K562 (cell line): ENCODE results near the gene GRB10. TPM values are rescaled to one million over a fixed set of nuclear protein-coding genes. Genes with fewer than 3 reads are reported as not detected.
"Not testable (repeated sequence)": the region's sequence is repeated elsewhere in the genome, so short reads cannot be mapped to it uniquely, and the experiment has no call there.

Experiments
- ATAC-seq: fragments of 200-7000 bp; cut with Tn5 transposase; 3 replicates; pipeline ENCODE4 v1.9.1; 2020; ENCODE audit warnings: moderate library complexity
- BruUV-seq: library from RNA; stranded (reverse); fragments of 400-500 nt; replicated peaks from 2 replicates; lab custom pipeline; 2021; lab: Mats Ljungman, UMichigan
- CTCF ChIA-PET: fragments of 300-600 bp; formaldehyde crosslinking; extraction: SDS; loops from one replicate; lab custom pipeline; 2021; ENCODE audit warnings: low intra/inter-chr PET ratio; lab: Yijun Ruan, JAX
- POLR2A ChIA-PET: fragments of 300-600, 350-650 bp; sonication (Branson Sonifier 250); formaldehyde crosslinking; extraction: SDS; loops from one replicate; lab custom pipeline; 2021; ENCODE audit warnings: antibody characterized with exemption, inconsistent platforms; lab: Yijun Ruan, JAX
- DNase-seq, 4 experiments: peaks; one replicate each; pipeline versions ENCODE4 v3.0.0 to v3.0.0-alpha.2; 2011 to 2018; ENCODE audit warnings: low spot score in 3 of 4, mixed read lengths in 3 of 4; ENCODE audit errors: extremely low read depth in 1 of 4
- FAIRE-seq: peaks from 2 replicates; lab custom pipeline; 2011; peaks lifted over from hg19 to GRCh38; lab: Jason Lieb, UNC
- H2AFZ ChIP-seq: 2 replicates; pipeline ENCODE4 v1.6.0; 2011; ENCODE audit warnings: low read depth, low read length, control low read depth, inconsistent platforms
- H3K27ac ChIP-seq: fragments of 200-600 bp; 3 replicates; pipeline ENCODE4 v1.8.0; 2011; ENCODE audit warnings: low read depth, mild to moderate bottlenecking, control low read depth, inconsistent platforms, low read length, moderate library complexity, mixed read lengths; ENCODE audit errors: extremely low read depth
- H3K27me3 ChIP-seq, 2 experiments: fragments of 300-600 bp in 1 of 2; 2 replicates in 1 of 2; 3 replicates in 1 of 2; pipeline versions ENCODE4 v1.6.0 to v1.8.0; 2011; ENCODE audit warnings: inconsistent platforms in 2 of 2, low read length in 2 of 2, mild to moderate bottlenecking in 1 of 2, mixed read lengths in 1 of 2, moderate library complexity in 1 of 2; ENCODE audit not compliant: control insufficient read depth in 2 of 2, insufficient read depth in 2 of 2
- H3K36me3 ChIP-seq: fragments of 300-600 bp; 3 replicates; pipeline ENCODE4 v1.8.0; 2011; ENCODE audit warnings: mild to moderate bottlenecking, low read length, inconsistent platforms; ENCODE audit not compliant: control insufficient read depth, insufficient read depth
- H3K4me1 ChIP-seq, 2 experiments: fragments of 200-600 bp in 1 of 2; replicated peaks in 1 of 2; 2 replicates in 1 of 2; 3 replicates in 1 of 2; pipeline versions ENCODE4 v1.5.1 to v1.8.0; 2011; ENCODE audit warnings: inconsistent platforms in 2 of 2, low read length in 2 of 2, mild to moderate bottlenecking in 1 of 2, mixed read lengths in 1 of 2, moderate library complexity in 1 of 2; ENCODE audit not compliant: control insufficient read depth in 2 of 2, insufficient read depth in 2 of 2
- H3K4me2 ChIP-seq: 2 replicates; pipeline ENCODE4 v1.6.1; 2011; ENCODE audit warnings: low read length, control low read depth, inconsistent platforms, mixed read lengths; ENCODE audit not compliant: insufficient read depth
- H3K4me3 ChIP-seq: fragments of 200-600 bp; sonication (generic), shearing (Covaris generic); 2 replicates; pipeline ENCODE4 v1.5.1; 2016; ENCODE audit warnings: control low read depth, inconsistent platforms
- H3K79me2 ChIP-seq: fragments of 200-600 bp; 3 replicates; pipeline ENCODE4 v1.8.0; 2011; ENCODE audit warnings: low read length, inconsistent platforms; ENCODE audit not compliant: control insufficient read depth, insufficient read depth
- H3K9ac ChIP-seq, 2 experiments: 2 replicates each; pipeline versions ENCODE4 v1.6.0 to v1.6.1; 2011; ENCODE audit warnings: low read depth in 2 of 2, low read length in 2 of 2, control low read depth in 1 of 2, inconsistent platforms in 1 of 2, mild to moderate bottlenecking in 1 of 2, mixed read lengths in 1 of 2; ENCODE audit not compliant: insufficient read depth in 1 of 2
- H3K9me1 ChIP-seq: one replicate; pipeline ENCODE4 v1.6.0; 2011; ENCODE audit warnings: inconsistent platforms, mild to moderate bottlenecking, low read length, moderate library complexity; ENCODE audit not compliant: control insufficient read depth, insufficient read depth
- H3K9me3 ChIP-seq: replicated peaks from 2 replicates; pipeline ENCODE4 v1.5.1; 2011; ENCODE audit warnings: low read depth, low read length, inconsistent platforms; ENCODE audit not compliant: control insufficient read depth, insufficient read depth
- H4K20me1 ChIP-seq: replicated peaks from 2 replicates; pipeline ENCODE4 v1.6.1; 2011; ENCODE audit warnings: low read length, inconsistent platforms, mixed read lengths; ENCODE audit not compliant: control insufficient read depth, insufficient read depth
- E2F3 ChIP-seq: fragments of 250-450 bp; sonication (Bioruptor Pico); IDR thresholded peaks from 2 replicates; pipeline ENCODE4 v1.4.0; 2020; ENCODE audit warnings: mild to moderate bottlenecking
- PTBP1 ChIP-seq: fragments of 200-400 bp; formaldehyde crosslinking; IDR thresholded peaks from 2 replicates; pipeline ENCODE4 v1.6.1; 2017; ENCODE audit warnings: low read depth, low read length
- TCFL5 ChIP-seq: fragments of 250-450 bp; sonication (Bioruptor Pico); conservative IDR thresholded peaks from 2 replicates; pipeline ENCODE4 v1.6.1; 2021; ENCODE audit warnings: mild to moderate bottlenecking, moderate library complexity, matching md5 sums
- ZBTB17 ChIP-seq: fragments of 450-650 bp; formaldehyde crosslinking; IDR thresholded peaks from 2 replicates; pipeline ENCODE4 v1.4.0; 2020; ENCODE audit warnings: mild to moderate bottlenecking
- ZFP30 ChIP-seq: fragments of 250-450 bp; sonication (Bioruptor Pico); IDR thresholded peaks from 2 replicates; pipeline ENCODE4 v1.8.0; 2022; ENCODE audit warnings: moderate library complexity, mild to moderate bottlenecking, inconsistent platforms, borderline replicate concordance
- ZNF140 ChIP-seq: fragments of 250-450 bp; sonication (Bioruptor Pico); IDR thresholded peaks from 2 replicates; pipeline ENCODE4 v1.8.0; 2021; ENCODE audit warnings: moderate library complexity, mild to moderate bottlenecking, inconsistent platforms
- WGBS: fragments of 100-300 bp; shearing (Covaris generic); methylation state at CpG from one replicate; pipeline ENCODE4 v1.1.6; 2016; ENCODE audit warnings: low coverage, mixed read lengths; ENCODE audit not compliant: insufficient coverage; ENCODE audit errors: missing lambda C conversion rate; 5-methylcytosine and 5-hydroxymethylcytosine counted together
- in situ Hi-C: fragments of 300-500 bp; cut with MboI; formaldehyde crosslinking; loops from 4 replicates; pipeline ENCODE4 v1.15.0; 2018; ENCODE audit warnings: inconsistent platforms, mixed read lengths
- intact Hi-C: fragments of 100-400 bp; cut with micrococcal nuclease; formaldehyde crosslinking; loops from 2 replicates; pipeline ENCODE4 v1.14.2; 2022
- polyA plus RNA-seq, 8 experiments: library from polyadenylated mRNA; depleted of rRNA in 4 of 8; stranded (reverse) in 5 of 8; unstranded in 3 of 8; fragments of >200 nt; fragmentation: Nextera tagmentation in 2 of 8; fragmentation: Illumina TruSeq in 1 of 8; extraction: Ambion mirVana in 2 of 8; extraction: Trizol in 1 of 8; gene quantifications; 2 replicates each; pipeline versions ENCODE4 v1.2.1 to v1.2.3, GENCODE V29; 2011 to 2014; ENCODE audit warnings: inconsistent platforms in 1 of 8, missing spikeins in 1 of 8
- total RNA-seq, 7 experiments: library from RNA; depleted of rRNA in 6 of 7; stranded (reverse); fragments of >200 nt in 6 of 7; fragmentation: Illumina TruSeq in 2 of 7; extraction: Trizol in 2 of 7; gene quantifications; 2 replicates each; pipeline versions ENCODE4 v1.2.1 to v1.2.3, GENCODE V29; 2011 to 2021; ENCODE audit warnings: low replicate concordance in 1 of 7

Gene GRB10
- total and polyA plus RNA-seq, 9 of the 15 experiments (the other 6 are each of a cell fraction or from before 2014, with no cell fraction given), result 8.9 to 88.5 (median 40.7) TPM

DNA sequence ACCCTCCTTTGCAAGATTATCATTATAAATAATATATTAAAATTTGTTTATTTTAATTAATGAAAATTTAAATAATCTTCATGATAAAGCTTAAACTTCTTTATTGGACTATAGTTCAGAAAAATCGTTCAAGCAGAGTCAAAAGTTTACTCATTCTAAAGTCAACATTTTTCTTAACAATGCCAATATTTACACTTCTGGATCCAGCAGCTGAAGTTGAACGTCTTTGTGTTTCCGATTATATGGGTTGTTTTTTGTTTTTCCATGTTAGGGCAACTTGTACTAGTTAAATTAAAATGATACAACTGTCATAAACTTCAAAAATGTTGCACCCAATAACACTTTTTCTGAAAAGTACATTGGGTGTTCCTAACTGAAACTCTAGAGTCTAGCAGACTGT lies 43.8 kb downstream of the GRB10 start (continued):
- no peak for TF ChIP-seq PTBP1
- TF ChIP-seq ZBTB17 (CRISPR knock-in tag), result no peak
- no peak for TF ChIP-seq E2F3 (CRISPR knock-in tag)
- no peak for TF ChIP-seq ZFP30 (CRISPR knock-in tag)
- TF ChIP-seq ZNF140 (CRISPR knock-in tag), result no peak
- no peak for TF ChIP-seq TCFL5

DNA sequence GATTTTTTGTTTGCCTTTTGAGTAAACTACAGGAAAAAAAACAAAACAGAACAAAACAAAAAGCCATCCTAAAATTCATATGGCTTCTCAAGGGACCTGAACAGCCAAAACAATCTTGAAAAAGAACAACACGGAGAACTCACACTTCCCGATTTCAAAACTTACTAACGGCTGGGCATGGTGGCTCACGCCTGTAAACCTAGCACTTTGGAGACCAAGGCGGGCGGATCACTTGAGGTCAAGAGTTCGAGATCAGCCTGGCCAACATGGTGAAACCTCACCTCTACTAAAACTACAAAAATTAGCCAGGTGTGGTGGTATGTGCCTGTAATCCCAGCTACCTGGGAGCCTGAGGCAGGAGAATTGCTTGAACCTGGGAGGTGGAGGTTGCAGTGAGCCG lies 46.9 kb downstream of the GRB10 start:
- peaks cover 96% of the 10 kb centered on the region for H3K79me2 ChIP-seq
- H4K20me1 ChIP-seq, result peaks cover 27% of the 10 kb centered on the region
- DNase-seq, H3K4me2 ChIP-seq, H3K36me3 ChIP-seq, H3K27me3 ChIP-seq, H3K9ac ChIP-seq, H3K4me3 ChIP-seq, BruUV-seq, H2AFZ ChIP-seq, CTCF ChIA-PET, H3K9me1 ChIP-seq, intact Hi-C loops, H3K9me3 ChIP-seq, H3K27ac ChIP-seq, FAIRE-seq, in situ Hi-C loops, ATAC-seq, H3K4me1 ChIP-seq, POLR2A ChIA-PET: not testable (repeated sequence)
- 87% methylated on average over 8 of the region's 8 CpGs for WGBS
